Stimulated activated CD4-positive, alpha-beta T cell treated with anti-CD3 and anti-CD28 coated beads, Interleukin-1b, Interleukin-23, amount 100 ng/mL, for 24 hours (primary cell): Measurements from ENCODE around the gene XRCC6.
"Not testable (repeated sequence)": the region's sequence is repeated elsewhere in the genome, so short reads cannot be mapped to it uniquely, and the experiment has no call there.

Experiments
- DNase-seq, 4 experiments: peaks; one replicate each; pipeline ENCODE4 v3.0.0-alpha.2; 2020; ENCODE audit warnings: low read depth in 4 of 4, low spot score in 1 of 4

Gene XRCC6

GRCh38 chr22:41598081-41598480 lies 23.0 kb upstream of the XRCC6 start:
- DNase-seq: no peak

GRCh38 chr22:41598891-41599635 lies 22.0 kb upstream of the XRCC6 start:
- DNase-seq: no peak

GRCh38 chr22:41600976-41601375 lies 20.1 kb upstream of the XRCC6 start:
- no peak for DNase-seq

- peak in 3 of 4 experiments; percentile 14 to 63 (median 25) for DNase-seq
Observed at GRCh38 chr22:41603873-41604332, 17.2 kb upstream of the XRCC6 start.

GRCh38 chr22:41608386-41608785 lies 12.7 kb upstream of the XRCC6 start:
- DNase-seq: no peak

- DNase-seq: no peak
Observed at GRCh38 chr22:41612603-41613306, 8.3 kb upstream of the XRCC6 start.

- DNase-seq: no peak
Observed at GRCh38 chr22:41613456-41613855, 7.6 kb upstream of the XRCC6 start.

GRCh38 chr22:41619979-41620588 lies 1.0 kb upstream of the XRCC6 start:
- peak in 3 of 4 experiments; percentile 18 to 28 (median 23) for DNase-seq

GRCh38 chr22:41620589-41621098 lies 451 bp upstream of the XRCC6 start, which contains the start of gene DESI1:
Gene DESI1 (minus strand): TSS chr22:41621043. CDS start chr22:41620839, 204 bp downstream.
- no peak for DNase-seq

- DNase-seq: no peak
Observed at GRCh38 chr22:41621911-41622179, 750 bp downstream of the XRCC6 start.

GRCh38 chr22:41625577-41625976 lies 4.5 kb downstream of the XRCC6 start:
- no peak for DNase-seq

GRCh38 chr22:41631115-41631514 lies 10.0 kb downstream of the XRCC6 start:
- DNase-seq: not testable (repeated sequence)

GRCh38 chr22:41631615-41632014 lies 10.5 kb downstream of the XRCC6 start:
- DNase-seq: not testable (repeated sequence)

- not testable (repeated sequence) for DNase-seq
Observed at GRCh38 chr22:41634610-41635009, 13.5 kb downstream of the XRCC6 start.

GRCh38 chr22:41636467-41636866 lies 15.4 kb downstream of the XRCC6 start:
- no peak for DNase-seq

GRCh38 chr22:41637623-41638022 lies 16.5 kb downstream of the XRCC6 start:
- not testable (repeated sequence) for DNase-seq

- DNase-seq: no peak
Observed at GRCh38 chr22:41638124-41638523, 17.0 kb downstream of the XRCC6 start.

- no peak for DNase-seq
Observed at GRCh38 chr22:41638748-41639147, 17.7 kb downstream of the XRCC6 start.

GRCh38 chr22:41641854-41642253 lies 20.8 kb downstream of the XRCC6 start:
- DNase-seq: no peak

- DNase-seq: no peak
Observed at GRCh38 chr22:41642331-41643110, 21.4 kb downstream of the XRCC6 start.

GRCh38 chr22:41647771-41648170 lies 26.7 kb downstream of the XRCC6 start:
- no peak for DNase-seq
